AG10803 (cell line): Measurements from ENCODE around the gene TULP3.

Experiments used
- DNase-seq: peaks from one replicate; pipeline ENCODE4 v3.0.0; 2010; ENCODE audit warnings: low read depth
- H3K4me3 ChIP-seq: 2 replicates; pipeline ENCODE4 v1.5.1; 2011; ENCODE audit warnings: mild to moderate bottlenecking, low read length, control low read depth
- CTCF ChIP-seq: conservative IDR thresholded peaks from 2 replicates; pipeline ENCODE4 v1.5.1; 2011; ENCODE audit warnings: mild to moderate bottlenecking, low read length, control low read depth, inconsistent platforms

TULP3 gene

GRCh38 chr12:2963760-2964292 lies 73.1 kb downstream of the TULP3 start:
- no peak for TF ChIP-seq CTCF
- no peak for DNase-seq
- H3K4me3 ChIP-seq, result no peak overlapping the region

- TF ChIP-seq CTCF, result no peak
- no peak overlapping the region for H3K4me3 ChIP-seq
- DNase-seq, result no peak
Observed at GRCh38 chr12:2967651-2968050, 77.0 kb downstream of the TULP3 start.

- DNase-seq, result peak; percentile 44
- no peak overlapping the region for H3K4me3 ChIP-seq
- TF ChIP-seq CTCF, result no peak
Observed at GRCh38 chr12:2970744-2971143, 80.1 kb downstream of the TULP3 start.

- no peak for DNase-seq
- TF ChIP-seq CTCF, result no peak
- H3K4me3 ChIP-seq, result no peak overlapping the region
Observed at GRCh38 chr12:2973566-2973965, 82.9 kb downstream of the TULP3 start.

- TF ChIP-seq CTCF, result no peak
- DNase-seq, result peak; percentile 18
- no peak overlapping the region for H3K4me3 ChIP-seq
Observed at GRCh38 chr12:2974560-2974971, 83.9 kb downstream of the TULP3 start.

- no peak for TF ChIP-seq CTCF
- no peak overlapping the region for H3K4me3 ChIP-seq
- no peak for DNase-seq
Observed at GRCh38 chr12:2976581-2976996, 85.9 kb downstream of the TULP3 start.

- TF ChIP-seq CTCF, result no peak
Observed at GRCh38 chr12:2977776-2978175, 87.1 kb downstream of the TULP3 start.

More at GRCh38 chr12:2977776-2978175, 87.1 kb downstream of the TULP3 start:
- H3K4me3 ChIP-seq, result no peak overlapping the region
- DNase-seq, result no peak
